HuH-7 (cell line): ENCODE data around the gene ITGAX.

ENCODE experiments used
- DNase-seq: peaks from one replicate; pipeline ENCODE4 v3.0.0; 2011; ENCODE audit warnings: low spot score

Gene ITGAX

DNA sequence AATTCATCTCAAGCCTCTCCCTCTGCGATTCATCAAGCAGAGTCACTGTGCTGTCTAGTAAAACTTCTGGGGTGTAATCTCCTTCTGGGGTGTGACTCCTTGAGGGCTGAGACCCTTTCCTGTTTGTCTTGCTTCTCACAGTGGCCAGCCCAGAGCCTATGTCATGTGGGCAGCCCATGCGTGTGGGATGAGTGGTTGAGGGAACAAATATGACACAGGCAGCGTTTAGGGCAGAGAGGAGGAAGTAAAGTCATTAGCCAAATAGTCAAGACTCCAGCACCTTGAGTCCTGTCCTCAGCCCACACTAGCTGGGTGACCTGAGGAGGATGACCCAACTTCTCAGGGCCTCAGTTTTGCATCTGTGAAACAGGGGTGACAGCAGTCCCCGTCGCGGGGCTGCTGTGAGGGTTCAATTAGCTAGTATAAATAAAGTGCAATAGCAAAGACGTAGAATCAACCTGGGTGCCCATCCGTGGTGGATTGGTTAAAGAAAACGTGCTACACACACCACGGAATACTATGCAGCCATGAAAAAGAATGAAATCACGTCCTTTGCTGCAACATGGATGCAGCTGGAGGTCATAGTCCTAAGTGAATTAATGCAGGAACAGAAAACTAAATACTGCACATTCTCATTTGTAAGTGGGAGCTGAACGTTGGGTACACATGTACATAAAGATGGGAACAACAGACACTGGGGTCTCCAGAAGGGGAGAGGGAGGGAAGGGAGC is 4.5 kb upstream of the ITGAX start:
- no peak for DNase-seq

DNA sequence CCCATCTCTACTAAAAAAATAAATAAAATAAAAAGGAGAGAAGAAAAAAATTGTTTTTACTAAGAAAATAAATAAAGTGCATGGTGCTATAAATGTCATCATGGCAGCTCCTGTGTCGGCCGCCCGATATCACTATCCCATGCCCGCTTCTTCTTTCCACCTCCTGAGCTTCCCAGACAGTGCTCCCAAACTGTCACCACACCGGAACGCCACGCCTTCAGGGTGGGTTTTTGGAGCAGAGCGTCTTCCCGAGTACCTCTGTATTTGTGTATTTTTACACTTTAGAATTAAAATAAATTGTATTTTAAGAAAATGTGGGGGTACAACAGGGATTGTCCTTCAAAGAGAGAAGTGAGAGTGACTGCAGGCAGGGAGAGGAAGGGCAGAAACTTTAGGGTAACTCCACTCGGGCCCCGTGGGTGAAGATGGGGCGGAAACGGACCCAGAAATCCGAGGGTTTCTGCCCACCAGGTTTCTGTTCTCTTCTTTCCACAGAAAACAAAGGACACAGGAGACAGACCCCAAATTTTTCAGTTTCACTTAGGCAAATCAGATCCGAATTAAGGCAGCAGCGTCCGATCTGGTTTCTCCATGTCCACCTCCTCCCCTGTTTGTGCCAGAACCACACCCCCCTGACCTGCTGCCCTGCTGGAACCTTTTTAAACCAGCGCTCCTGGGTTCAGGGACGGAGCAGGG is 3.6 kb upstream of the ITGAX start:
- DNase-seq = no peak

- no peak for DNase-seq
These were observed 3.0 kb upstream of the ITGAX start for GRCh38 chr16:31351942-31352325.

GRCh38 chr16:31352376-31353115 is 2.4 kb upstream of the ITGAX start:
- DNase-seq = no peak

- DNase-seq = no peak
These were observed 590 bp downstream of the ITGAX start for GRCh38 chr16:31355431-31356100.

DNA sequence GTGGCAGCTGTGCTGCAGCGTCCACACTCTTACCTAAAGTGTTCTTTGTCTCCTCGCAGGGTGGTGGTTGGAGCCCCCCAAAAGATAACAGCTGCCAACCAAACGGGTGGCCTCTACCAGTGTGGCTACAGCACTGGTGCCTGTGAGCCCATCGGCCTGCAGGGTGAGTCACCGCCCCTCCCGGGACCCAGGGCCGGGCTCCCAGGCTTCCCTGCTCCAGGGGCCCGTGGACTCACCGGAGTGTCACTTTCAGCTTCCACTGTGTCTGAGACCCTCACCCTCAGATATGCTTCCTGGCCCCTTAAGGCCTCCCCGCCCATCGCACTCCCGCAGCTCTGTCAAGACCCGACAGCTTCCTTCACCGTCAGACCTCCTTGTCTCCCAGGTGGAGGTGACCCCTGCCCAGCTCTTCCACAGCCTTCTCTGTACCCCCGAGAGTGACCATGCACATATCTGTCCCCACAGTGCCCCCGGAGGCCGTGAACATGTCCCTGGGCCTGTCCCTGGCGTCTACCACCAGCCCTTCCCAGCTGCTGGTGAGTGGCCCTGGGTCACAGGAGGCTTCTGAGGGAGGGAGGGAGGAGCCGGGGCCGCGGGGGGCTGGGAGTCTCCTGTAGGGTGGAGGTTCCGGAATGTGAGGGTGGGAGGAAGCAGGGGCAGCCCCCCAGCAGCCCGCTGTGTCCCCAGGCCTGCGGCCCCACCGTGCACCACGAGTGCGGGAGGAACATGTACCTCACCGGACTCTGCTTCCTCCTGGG is 1.8 kb downstream of the ITGAX start:
- no peak for DNase-seq

DNA sequence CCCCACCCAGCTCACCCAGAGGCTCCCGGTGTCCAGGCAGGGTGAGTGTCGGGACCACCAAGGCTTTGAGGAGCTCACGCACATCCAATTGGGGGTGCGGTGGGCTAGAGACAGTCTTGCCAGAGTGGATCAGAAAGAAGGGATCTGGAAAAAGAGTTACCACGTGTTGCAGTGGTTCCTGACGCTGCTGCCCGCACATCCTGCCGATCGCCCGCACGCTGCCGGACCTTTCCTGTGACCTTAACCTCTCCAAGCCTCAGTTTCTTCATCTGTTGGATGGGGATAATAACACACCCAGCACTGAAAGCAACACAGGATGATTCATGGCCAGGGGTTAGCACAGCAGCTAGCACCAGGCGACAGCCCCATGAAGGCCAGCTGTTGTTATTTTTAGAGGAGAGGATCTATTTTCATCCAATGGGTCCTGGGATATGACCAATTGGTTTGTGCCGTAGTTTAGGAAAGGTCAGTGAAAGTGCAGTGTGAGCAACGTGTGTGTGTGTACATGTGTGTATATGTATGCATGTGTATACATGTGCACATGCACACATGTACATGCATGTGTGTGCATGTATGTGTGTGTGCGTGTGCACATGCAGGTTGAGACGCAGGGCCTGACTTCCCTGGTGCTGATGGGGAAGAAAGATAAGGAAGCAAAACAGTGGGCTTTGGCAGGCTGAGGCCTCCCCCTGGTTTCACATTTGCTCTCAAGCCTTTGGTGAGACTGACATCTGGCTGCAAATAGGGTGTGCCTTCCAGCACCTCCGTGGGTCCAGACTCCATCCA is 2.5 kb downstream of the ITGAX start:
- DNase-seq = no peak

- no peak for DNase-seq
These were observed 5.3 kb downstream of the ITGAX start for GRCh38 chr16:31360251-31360650.

DNA sequence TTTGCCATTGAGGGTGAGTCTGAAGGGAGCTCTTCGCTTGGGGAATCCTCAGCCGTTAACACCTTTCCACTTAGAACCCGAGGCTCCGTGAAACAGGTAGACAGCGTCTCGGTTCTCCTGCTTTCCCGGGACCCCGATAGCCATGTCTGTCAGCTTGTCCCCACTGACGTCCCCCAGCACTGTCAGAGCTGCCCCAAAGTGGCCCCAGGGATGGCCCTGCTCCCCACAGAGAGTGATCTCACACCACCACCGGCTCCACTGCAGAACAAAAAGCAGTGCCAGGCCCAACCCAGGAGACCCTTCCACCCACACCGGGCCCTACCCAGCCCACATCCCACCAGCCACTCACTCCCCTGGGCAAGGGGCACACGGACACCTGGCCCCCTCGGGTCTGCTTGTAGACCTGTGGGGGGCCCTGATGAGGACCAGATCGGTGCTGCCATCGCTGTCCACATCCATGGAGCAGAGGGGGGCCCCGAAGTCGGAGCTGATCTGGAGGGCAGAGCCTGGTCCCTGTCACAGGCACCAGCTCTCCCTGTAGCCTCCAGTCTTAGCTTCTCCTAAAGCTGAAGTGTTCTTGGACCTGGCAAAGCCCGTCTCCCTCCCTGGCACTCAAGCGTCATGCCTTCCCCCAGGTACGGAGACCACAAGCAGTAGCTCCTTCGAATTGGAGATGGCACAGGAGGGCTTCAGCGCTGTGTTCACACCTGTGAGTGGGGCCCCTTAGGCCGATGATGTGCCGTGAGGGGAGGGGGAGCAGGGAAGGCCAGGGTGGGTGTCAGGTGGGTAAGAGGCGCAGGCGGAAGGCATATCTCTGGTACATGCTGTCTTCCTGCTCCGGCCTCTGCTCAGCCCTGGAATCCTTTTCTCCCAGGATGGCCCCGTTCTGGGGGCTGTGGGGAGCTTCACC is 6.5 kb downstream of the ITGAX start:
- DNase-seq = no peak

- DNase-seq = no peak
These were observed 7.8 kb downstream of the ITGAX start for GRCh38 chr16:31362476-31363405.

DNA sequence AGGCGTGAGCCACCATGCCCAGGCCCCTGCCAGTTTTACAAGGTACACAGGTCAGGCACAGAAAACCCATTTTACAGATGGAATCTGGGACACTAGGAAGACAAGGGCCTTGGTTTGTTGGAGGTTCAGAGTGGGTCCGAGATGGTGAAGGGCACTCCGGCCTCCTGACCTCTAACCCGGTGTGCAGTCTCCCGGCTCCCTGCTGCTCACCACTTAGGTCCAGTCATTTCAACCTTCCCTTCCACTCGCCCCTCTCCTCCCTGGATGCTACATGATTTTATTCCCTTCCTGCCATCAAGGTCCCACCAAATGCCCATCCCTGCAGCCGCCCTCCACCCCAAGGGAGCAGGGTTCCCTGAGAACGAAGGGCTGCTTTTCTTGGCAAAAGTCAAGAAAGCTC is 8.7 kb downstream of the ITGAX start:
- DNase-seq = no peak

DNA sequence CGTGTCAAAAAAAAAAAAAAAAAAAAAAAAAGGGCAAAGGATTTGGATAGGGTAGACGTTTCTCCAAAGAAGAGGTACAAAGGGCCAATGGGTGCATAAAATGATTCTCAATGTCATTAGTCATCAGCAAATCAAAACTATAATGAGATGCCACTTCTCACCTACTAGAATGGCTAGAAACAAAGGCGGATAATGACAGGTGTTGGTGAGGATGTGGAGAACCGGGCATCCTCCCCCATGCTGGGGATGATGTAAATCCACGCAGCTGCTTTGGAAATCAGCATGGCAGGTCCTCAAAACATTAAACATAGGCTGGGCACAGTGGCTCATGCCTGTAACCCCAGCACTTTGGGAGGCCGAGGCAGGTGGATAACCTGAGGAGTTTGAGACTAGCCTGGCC is 9.4 kb downstream of the ITGAX start:
- DNase-seq = no peak

- DNase-seq = no peak
These were observed 10.3 kb downstream of the ITGAX start for GRCh38 chr16:31365131-31365865.

DNA sequence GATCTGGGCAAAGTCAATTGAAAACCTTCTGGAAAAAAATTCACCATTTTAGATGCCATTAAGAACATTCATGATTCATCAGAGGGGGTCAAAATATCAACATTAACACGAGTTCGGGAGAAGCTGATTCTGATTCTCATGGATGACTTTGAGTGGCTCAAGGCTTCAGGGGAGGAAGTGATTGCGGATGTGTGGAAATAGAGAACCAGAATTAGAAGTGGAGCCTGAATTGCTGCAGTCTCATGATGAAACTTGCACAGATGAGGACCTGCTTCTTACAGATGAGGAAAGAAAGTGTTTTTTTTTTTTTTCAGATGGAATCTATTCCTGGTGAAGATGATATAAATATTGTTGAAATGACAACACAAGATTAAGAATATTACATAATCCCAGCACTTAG is 12.9 kb downstream of the ITGAX start:
- DNase-seq = no peak

- DNase-seq = no peak
These were observed 16.0 kb downstream of the ITGAX start for GRCh38 chr16:31371008-31371407.

DNA sequence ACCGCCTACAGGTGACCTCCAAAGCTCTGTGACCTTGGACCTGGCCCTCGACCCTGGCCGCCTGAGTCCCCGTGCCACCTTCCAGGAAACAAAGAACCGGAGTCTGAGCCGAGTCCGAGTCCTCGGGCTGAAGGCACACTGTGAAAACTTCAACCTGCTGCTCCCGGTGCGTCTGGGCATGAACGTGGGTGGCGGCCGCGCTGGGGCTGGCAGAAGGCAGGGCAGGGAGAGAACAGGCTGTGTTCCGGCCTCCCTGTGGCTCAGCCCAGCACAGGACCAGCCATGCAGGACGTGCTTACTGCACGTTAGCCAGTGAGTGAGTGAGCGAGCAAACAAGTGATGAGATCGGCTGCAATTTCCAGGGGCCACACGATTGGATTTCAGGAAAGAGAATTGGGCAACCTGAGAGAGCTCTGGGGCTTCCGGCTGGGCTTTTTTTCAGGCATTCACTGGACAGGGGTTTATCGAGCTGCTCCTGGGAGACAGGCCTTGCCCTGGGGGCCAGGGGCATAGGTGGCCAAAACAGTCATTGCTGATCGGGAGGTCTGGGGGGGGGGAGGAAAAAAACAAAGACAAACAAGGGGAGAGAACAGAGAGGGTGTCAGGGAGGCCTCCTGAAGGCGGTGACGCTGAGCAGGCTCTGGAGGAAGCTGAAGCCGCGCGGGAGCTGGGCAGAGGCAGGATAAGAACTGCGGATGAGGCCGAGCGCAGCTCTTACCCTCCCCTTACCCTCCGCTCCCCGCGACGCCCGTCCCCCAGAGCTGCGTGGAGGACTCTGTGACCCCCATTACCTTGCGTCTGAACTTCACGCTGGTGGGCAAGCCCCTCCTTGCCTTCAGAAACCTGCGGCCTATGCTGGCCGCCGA is 16.9 kb downstream of the ITGAX start:
- no peak for DNase-seq

DNA sequence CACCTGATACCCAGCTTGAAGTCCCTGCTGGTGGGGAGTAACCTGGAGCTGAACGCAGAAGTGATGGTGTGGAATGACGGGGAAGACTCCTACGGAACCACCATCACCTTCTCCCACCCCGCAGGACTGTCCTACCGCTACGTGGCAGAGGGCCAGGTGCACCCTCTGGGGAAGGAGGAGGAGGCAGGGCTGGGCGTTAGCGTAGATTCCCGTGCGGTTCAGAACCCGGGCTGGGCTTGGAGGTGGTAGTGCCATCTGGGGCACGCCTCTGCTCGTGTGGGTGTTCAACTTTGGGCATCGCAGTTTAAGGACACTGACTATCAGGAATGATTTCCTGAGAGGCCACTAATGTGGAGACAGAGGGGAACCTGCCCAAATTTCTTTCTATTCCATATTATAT is 18.3 kb downstream of the ITGAX start:
- no peak for DNase-seq
